NCI-H2171 (cell line): Measurements from ENCODE around the gene NR5A1.

Experiments
- DNase-seq: peaks from one replicate; lab custom pipeline; 2025; lab: John Stamatoyannopoulos, UW

NR5A1 gene

DNA sequence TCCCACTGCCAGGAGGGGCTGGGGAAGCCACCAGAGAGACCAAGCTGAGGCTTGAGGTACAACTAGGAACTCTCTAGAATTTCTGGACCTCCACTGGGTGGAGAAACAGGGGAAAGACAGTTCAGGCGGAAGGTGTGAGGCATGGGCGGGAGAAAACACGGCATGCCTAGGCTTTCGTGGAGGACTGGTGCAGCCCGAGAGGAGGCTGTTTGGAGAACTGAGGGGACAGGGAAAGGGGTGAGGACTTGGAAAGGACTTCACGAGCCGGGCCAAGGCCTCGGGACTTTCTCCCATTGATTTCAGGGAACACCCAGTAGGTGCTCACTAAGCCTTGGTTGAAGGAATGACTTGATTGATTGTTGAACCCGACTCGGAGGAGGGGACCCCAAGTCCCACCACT is 66.4 kb downstream of the NR5A1 start:
- DNase-seq: no peak

DNA sequence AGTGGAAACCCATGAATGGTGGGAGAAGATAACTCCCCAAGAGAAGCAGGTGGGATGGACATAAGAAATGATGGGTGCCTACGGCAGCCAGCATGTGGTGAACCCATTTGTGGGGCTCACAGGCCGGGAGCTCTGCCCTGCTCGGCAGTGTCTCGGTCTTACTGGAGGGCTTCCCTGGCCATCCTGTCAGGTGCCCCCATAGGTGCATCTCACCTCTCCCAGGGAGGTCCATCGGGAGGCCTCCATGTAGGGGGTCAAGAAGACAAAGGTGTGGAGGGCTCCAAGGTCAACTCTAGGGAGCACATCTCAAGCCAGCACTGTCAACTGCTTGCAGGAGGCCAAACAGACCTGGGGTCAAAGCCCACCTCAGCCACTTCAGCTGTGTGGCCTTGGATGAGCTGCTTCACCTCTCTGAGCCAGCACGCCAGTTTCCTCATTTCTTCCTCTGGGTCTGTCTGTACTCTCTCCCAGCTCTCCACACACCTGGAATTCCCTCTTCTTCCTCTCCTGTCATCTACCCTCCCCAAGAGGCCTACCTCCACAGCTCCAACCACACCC is 67.4 kb downstream of the NR5A1 start:
- no peak for DNase-seq

DNA sequence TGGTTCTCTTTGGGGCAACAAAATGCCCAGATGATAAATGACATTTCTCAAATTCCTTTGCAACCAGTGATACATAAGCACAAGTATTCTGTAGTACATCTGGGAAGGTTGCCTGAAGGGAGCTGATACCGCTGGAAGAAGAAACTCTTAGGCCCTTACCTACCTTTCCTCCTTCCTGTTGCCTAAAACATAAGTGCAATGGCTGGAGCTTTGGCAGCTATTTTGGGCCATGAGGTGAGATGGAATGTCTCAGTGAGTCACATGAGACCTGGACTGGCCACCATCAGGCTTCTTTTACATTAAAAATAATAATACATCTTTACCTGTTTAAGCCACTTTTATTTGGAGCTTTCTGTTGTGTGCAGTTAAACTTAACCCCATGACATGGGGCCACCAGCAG is 68.1 kb downstream of the NR5A1 start:
- DNase-seq: no peak

DNA sequence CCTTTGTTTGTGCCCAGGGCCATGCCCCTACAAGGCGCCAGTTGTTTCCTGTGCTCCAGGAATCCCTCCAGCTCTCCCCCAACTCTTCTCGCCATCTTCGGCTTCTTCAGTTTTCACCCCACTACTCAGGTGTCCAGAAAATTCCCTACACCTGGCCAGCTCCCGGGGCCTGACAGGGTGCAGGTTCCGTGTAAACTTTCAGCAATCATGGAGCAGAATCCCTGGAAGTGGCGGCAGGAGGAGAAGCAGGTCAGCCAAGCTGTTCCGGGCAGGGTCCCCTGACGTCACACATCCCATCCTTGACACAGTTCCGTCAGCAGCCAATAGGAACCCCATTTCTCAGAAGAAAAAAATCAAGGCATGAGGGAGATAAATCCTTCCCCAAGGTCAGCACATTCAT is 69.1 kb downstream of the NR5A1 start:
- no peak for DNase-seq

DNA sequence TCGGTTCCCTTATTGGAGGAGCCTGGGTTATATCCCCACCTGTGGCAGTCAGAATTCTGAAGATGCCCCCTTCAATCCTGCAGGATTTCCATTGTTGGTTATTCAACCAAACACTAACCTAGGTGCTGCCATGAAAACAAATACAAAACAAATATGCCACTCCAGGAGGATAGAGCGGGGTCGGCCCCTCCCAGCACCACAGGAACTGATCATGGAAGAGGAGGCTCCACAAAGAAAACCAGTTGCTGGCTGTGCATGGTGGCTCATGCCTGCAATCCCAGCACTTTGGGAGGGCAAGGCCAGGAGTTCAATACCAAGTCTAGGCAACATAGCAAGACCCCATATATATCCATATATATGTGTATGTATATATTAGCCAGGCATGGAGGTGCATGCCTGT is 70.1 kb downstream of the NR5A1 start:
- DNase-seq: no peak

DNA sequence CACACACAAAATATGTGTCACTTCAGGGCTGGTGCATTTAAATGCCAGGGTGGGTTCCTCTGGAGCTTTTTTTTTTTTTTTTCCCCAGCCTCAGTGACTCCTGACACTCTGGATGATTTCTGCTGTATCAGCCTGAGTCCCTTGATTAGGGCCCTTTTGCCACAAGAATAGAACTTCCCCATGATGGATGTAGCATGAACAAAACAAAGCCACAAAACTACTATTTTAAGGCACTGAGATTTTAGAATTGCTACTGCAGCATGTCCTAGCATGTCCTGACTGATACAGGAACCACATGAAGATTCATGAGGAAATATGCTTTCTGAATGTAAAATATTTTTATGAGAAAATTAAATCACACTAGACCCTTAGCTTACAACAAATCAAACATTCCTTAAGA is 70.9 kb downstream of the NR5A1 start:
- no peak for DNase-seq
